Esophagus muscularis mucosa (tissue), 4 donors: ENCODE measurements around the gene PLP1. TPM values are rescaled to one million over a fixed set of nuclear protein-coding genes. Genes with fewer than 3 reads are reported as not detected.
"Not testable (repeated sequence)": the region's sequence is repeated elsewhere in the genome, so short reads cannot be mapped to it uniquely, and the experiment has no call there.

Experiments used
- DNase-seq: peaks from one replicate; pipeline ENCODE4 v3.0.0-alpha.2; 2017; ENCODE audit errors: extremely low spot score
- H3K27ac ChIP-seq, 4 donors: fragments of 200-600 bp; sonication (generic); replicated peaks in 1 of 4; 1 replicate in 3 of 4; 2 replicates in 1 of 4; pipeline ENCODE4 v1.5.1; 2016 to 2019; ENCODE audit warnings: mild to moderate bottlenecking in 1 of 4
- H3K27me3 ChIP-seq, 4 donors: fragments of 200-600 bp; sonication (generic); one replicate each; pipeline versions ENCODE4 v1.5.1 to v1.6.0; 2016 to 2019
- H3K36me3 ChIP-seq, 4 donors: fragments of 200-600 bp; sonication (generic); one replicate each; pipeline ENCODE4 v1.5.1; 2016 to 2019
- H3K4me1 ChIP-seq, 4 donors: fragments of 200-600 bp; sonication (generic); one replicate each; pipeline ENCODE4 v1.5.1; 2016 to 2019
- H3K4me3 ChIP-seq, 4 donors: fragments of 200-600 bp; sonication (generic); 1 replicate in 2 of 4; 2 replicates in 2 of 4; pipeline ENCODE4 v1.5.1; 2016 to 2019; ENCODE audit warnings: mild to moderate bottlenecking in 4 of 4, moderate library complexity in 1 of 4
- H3K9me3 ChIP-seq, 4 donors: fragments of 200-600 bp; sonication (generic); 1 replicate in 3 of 4; 2 replicates in 1 of 4; pipeline ENCODE4 v1.5.1; 2016 to 2019
- CTCF ChIP-seq, 3 experiments: fragments of 200-600 bp in 2 of 3; fragments of 450-650 bp in 1 of 3; sonication (generic) in 2 of 3; IDR thresholded peaks; one replicate each; pipeline ENCODE4 v1.5.1; 2017 to 2019; ENCODE audit warnings: antibody characterized with exemption in 3 of 3, mild to moderate bottlenecking in 2 of 3, moderate library complexity in 1 of 3
- EP300 ChIP-seq: sonication (generic); formaldehyde crosslinking; IDR thresholded peaks from one replicate; pipeline ENCODE4 v1.6.1; 2017; ENCODE audit warnings: antibody characterized with exemption
- POLR2A ChIP-seq: fragments of 450-650 bp; IDR thresholded peaks from one replicate; pipeline ENCODE4 v1.6.1; 2017; ENCODE audit warnings: antibody characterized with exemption, moderate library complexity, mild to moderate bottlenecking, low read depth
- POLR2AphosphoS5 ChIP-seq, 2 donors: sonication (generic); formaldehyde crosslinking; IDR thresholded peaks; one replicate each; pipeline ENCODE4 v1.6.1; 2017; ENCODE audit warnings: antibody characterized with exemption in 2 of 2
- WGBS: methylation state at CpG from one replicate; pipeline ENCODE4 v1.1.5; 2018; 5-methylcytosine and 5-hydroxymethylcytosine counted together
- intact Hi-C: fragments of 100-400 bp; cut with DNase I; formaldehyde crosslinking; loops from one replicate; pipeline ENCODE4 v1.15.1; 2023
- total RNA-seq, 4 donors: library from RNA; depleted of rRNA; stranded (reverse); fragments of >200 nt; gene quantifications; one replicate each; pipeline versions ENCODE4 v1.1.0 to v1.2.1, GENCODE V29; 2016

Gene PLP1
- total RNA-seq, 4 donors from 2014 or later, result 27.5 to 52.3 (median 37.8) TPM

GRCh38 chrX:103758555-103758954 is 18.1 kb upstream of the PLP1 start:
- no peak for TF ChIP-seq POLR2AphosphoS5 (IDR thresholded peaks at IDR 0.05)
- no peak for TF ChIP-seq EP300
- TF ChIP-seq POLR2A, result no peak
- no peak for TF ChIP-seq CTCF (IDR thresholded peaks at IDR 0.05)
- intact Hi-C loops, result no loop called here
- no peaks in the 10 kb centered on the region for H3K27me3 ChIP-seq
- no peak for DNase-seq
- H3K27ac ChIP-seq, result no peak overlapping the region
- no peaks in the 10 kb centered on the region for H3K4me1 ChIP-seq
- H3K4me3 ChIP-seq, result no peak overlapping the region
- no peaks in the 10 kb centered on the region for H3K36me3 ChIP-seq
- WGBS, result 100% methylated on average over 1 of the region's 1 CpG
- H3K9me3 ChIP-seq, result peaks cover 0 to 13% (median 0%) of the 10 kb centered on the region in 4 donors

- WGBS, result 74% methylated on average over 5 of the region's 5 CpGs
- H3K9me3 ChIP-seq, H3K27me3 ChIP-seq, intact Hi-C loops, H3K27ac ChIP-seq, H3K4me1 ChIP-seq, H3K36me3 ChIP-seq, DNase-seq, H3K4me3 ChIP-seq: not testable (repeated sequence)
These were observed 13.1 kb upstream of the PLP1 start for GRCh38 chrX:103763541-103763940.

GRCh38 chrX:103766813-103767555 is 9.7 kb upstream of the PLP1 start:
- WGBS, result 71% methylated on average over 9 of the region's 9 CpGs
- H3K27ac ChIP-seq, H3K27me3 ChIP-seq, H3K36me3 ChIP-seq, H3K4me3 ChIP-seq, H3K9me3 ChIP-seq, DNase-seq, intact Hi-C loops, H3K4me1 ChIP-seq: not testable (repeated sequence)

- no peak overlapping the region for H3K27ac ChIP-seq
- WGBS, result 76% methylated on average over 3 of the region's 3 CpGs
These were observed 3.2 kb upstream of the PLP1 start for GRCh38 chrX:103773445-103773844.

GRCh38 chrX:103774070-103774642 is 2.5 kb upstream of the PLP1 start:
- intact Hi-C loops, result no loop called here

More at GRCh38 chrX:103773445-103773844, 3.2 kb upstream of the PLP1 start:
- Histone ChIP-seq H3K27me3 (no peaks in the 10 kb centered on the region), H3K4me1 (no peaks in the 10 kb centered on the region), H3K4me3 (no peak overlapping the region), H3K36me3 (no peaks in the 10 kb centered on the region), H3K9me3 (no peaks in the 10 kb centered on the region)
- TF ChIP-seq CTCF (IDR thresholded peaks at IDR 0.05) (no peak), POLR2AphosphoS5 (IDR thresholded peaks at IDR 0.05) (no peak), POLR2A (no peak), EP300 (no peak)
- no peak for DNase-seq
- intact Hi-C loops, result no loop called here

More at GRCh38 chrX:103774070-103774642, 2.5 kb upstream of the PLP1 start:
- H3K9me3 ChIP-seq, result no peaks in the 10 kb centered on the region
- 78% methylated on average over 6 of the region's 6 CpGs for WGBS
- peaks cover 0 to 4% (median 2%) of the 10 kb centered on the region in 4 donors for H3K4me1 ChIP-seq
- no peak for DNase-seq
- TF ChIP-seq POLR2A (no peak), CTCF (IDR thresholded peaks at IDR 0.05) (peak; percentile 24 to 45 (median 37))
- H3K36me3 ChIP-seq, result no peaks in the 10 kb centered on the region
- H3K4me3 ChIP-seq, result no peak overlapping the region
- no peaks in the 10 kb centered on the region for H3K27me3 ChIP-seq
- no peak overlapping the region for H3K27ac ChIP-seq
